HepG2 (cell line): Measurements from ENCODE around the gene STK11. TPM values are rescaled to one million over a fixed set of nuclear protein-coding genes. Genes with fewer than 3 reads are reported as not detected.

Experiments
- CBX1 ChIP-seq: IDR thresholded peaks from one replicate; pipeline ENCODE4 v1.6.1; 2016; ENCODE audit warnings: antibody characterized with exemption, low read depth
- KAT7 ChIP-seq: IDR thresholded peaks from 2 replicates; pipeline ENCODE4 v1.6.1; 2018; ENCODE audit warnings: borderline replicate concordance, missing compliant biosample characterization
- MIXL1 ChIP-seq: IDR thresholded peaks from 2 replicates; pipeline ENCODE4 v1.6.1; 2016
- NCOR1 ChIP-seq: fragments of 200-600 bp; sonication (generic); IDR thresholded peaks from 2 replicates; pipeline ENCODE4 v1.7.0; 2017; ENCODE audit warnings: antibody characterized with exemption, low read length, borderline replicate concordance
- NFKBIZ ChIP-seq: IDR thresholded peaks from 2 replicates; pipeline ENCODE4 v1.6.1; 2018; ENCODE audit warnings: missing genetic modification reagents, missing compliant biosample characterization
- PAX8 ChIP-seq: sonication (generic); formaldehyde crosslinking; IDR thresholded peaks from 2 replicates; pipeline ENCODE4 v1.8.0; 2022; ENCODE audit warnings: mild to moderate bottlenecking, missing genetic modification reagents, borderline replicate concordance
- PHF5A ChIP-seq: IDR thresholded peaks from one replicate; pipeline ENCODE4 v1.6.1; 2018; ENCODE audit warnings: low read depth, missing genetic modification reagents; ENCODE audit not compliant: unreplicated experiment
- UBTF ChIP-seq: sonication (generic); formaldehyde crosslinking; IDR thresholded peaks from 2 replicates; pipeline ENCODE4 v1.4.0; 2020; ENCODE audit warnings: mild to moderate bottlenecking, missing genetic modification reagents
- ZBTB2 ChIP-seq: sonication (generic); formaldehyde crosslinking; IDR thresholded peaks from 2 replicates; pipeline ENCODE4 v1.8.0; 2022; ENCODE audit warnings: low read depth, missing genetic modification reagents
- ZBTB25 ChIP-seq: IDR thresholded peaks from 2 replicates; pipeline ENCODE4 v1.6.1; 2018; ENCODE audit warnings: missing genetic modification reagents
- ZBTB49 ChIP-seq: sonication (generic); formaldehyde crosslinking; IDR thresholded peaks from 2 replicates; pipeline ENCODE4 v1.4.0; 2020; ENCODE audit warnings: missing genetic modification reagents, borderline replicate concordance
- ZNF12 ChIP-seq: sonication (generic); formaldehyde crosslinking; IDR thresholded peaks from 2 replicates; pipeline ENCODE4 v1.5.0; 2020; ENCODE audit warnings: missing genetic modification reagents
- ZNF251 ChIP-seq: sonication (generic); formaldehyde crosslinking; IDR thresholded peaks from 2 replicates; pipeline ENCODE4 v1.9.0; 2021; ENCODE audit warnings: mild to moderate bottlenecking, missing genetic modification reagents
- ZNF362 ChIP-seq: sonication (generic); formaldehyde crosslinking; IDR thresholded peaks from 2 replicates; pipeline ENCODE4 v1.4.0; 2020; ENCODE audit warnings: missing genetic modification reagents, mild to moderate bottlenecking, borderline replicate concordance
- ZNF570 ChIP-seq: sonication (generic); formaldehyde crosslinking; IDR thresholded peaks from 2 replicates; pipeline ENCODE4 v1.4.0; 2020; ENCODE audit warnings: mild to moderate bottlenecking, missing genetic modification reagents, borderline replicate concordance
- ZNF644 ChIP-seq: IDR thresholded peaks from 2 replicates; pipeline ENCODE4 v1.6.1; 2016; ENCODE audit warnings: low read depth
- ZNF713 ChIP-seq: sonication (generic); formaldehyde crosslinking; IDR thresholded peaks from 2 replicates; pipeline ENCODE4 v1.4.0; 2020; ENCODE audit warnings: mild to moderate bottlenecking, missing genetic modification reagents
- ZNF768 ChIP-seq: sonication (generic); formaldehyde crosslinking; IDR thresholded peaks from 2 replicates; pipeline ENCODE4 v1.4.0; 2020; ENCODE audit warnings: missing genetic modification reagents
- polyA plus RNA-seq, 8 experiments: library from polyadenylated mRNA; depleted of rRNA in 3 of 8; stranded (reverse) in 7 of 8; unstranded in 1 of 8; fragments of >200 nt; fragmentation: Illumina TruSeq in 4 of 8; extraction: Trizol in 4 of 8; gene quantifications; 2 replicates each; pipeline versions ENCODE4 v1.2.1 to v1.2.3, GENCODE V29; 2011 to 2016; ENCODE audit warnings: low read depth in 4 of 8, missing spikeins in 1 of 8, mixed read lengths in 1 of 8; ENCODE audit not compliant: insufficient read depth in 1 of 8
- total RNA-seq, 5 experiments: library from RNA; depleted of rRNA; stranded (reverse); fragments of >200 nt; fragmentation: Illumina TruSeq; extraction: Trizol; gene quantifications; 2 replicates each; pipeline ENCODE4 v1.2.3, GENCODE V29; 2016; ENCODE audit warnings: low read depth in 1 of 5

Gene STK11
- total and polyA plus RNA-seq, 2 of the 13 experiments (the other 11 are each of a cell fraction or from before 2014, with no cell fraction given): 27.5 to 43.6 TPM

GRCh38 chr19:1259206-1259875 lies 53.8 kb downstream of the STK11 start (continued):
- TF ChIP-seq ZBTB49 (CRISPR knock-in tag) (no peak), ZNF713 (no peak), UBTF (CRISPR knock-in tag) (peak; percentile 82), NCOR1 (no peak; the same call in none of the 2 replicates), PHF5A (CRISPR knock-in tag) (no peak), ZNF768 (no peak), PAX8 (CRISPR knock-in tag) (0 out of 2 replicates have a peak, but pooled peaks have one; percentile 34), ZNF362 (no peak; the same call in 1 of the 2 replicates), ZBTB25 (CRISPR knock-in tag) (peak; percentile 48; the same call in 1 of the 2 replicates), MIXL1 (CRISPR knock-in tag) (peak; percentile 33; the same call in 1 of the 2 replicates), ZNF570 (CRISPR knock-in tag) (0 out of 2 replicates have a peak, but pooled peaks have one; percentile 54), ZNF644 (no peak), CBX1 (no peak), ZBTB2 (CRISPR knock-in tag) (no peak), ZNF12 (CRISPR knock-in tag) (no peak; the same call in 1 of the 2 replicates), KAT7 (CRISPR knock-in tag) (peak; percentile 59; the same call in 1 of the 2 replicates), ZNF251 (no peak), NFKBIZ (CRISPR knock-in tag) (no peak)
